Astrocyte (in vitro differentiated cells and primary cell): ENCODE data around the gene PARVB. TPM values are rescaled to one million over a fixed set of nuclear protein-coding genes. Genes with fewer than 3 reads are reported as not detected.

ENCODE experiments used
- DNase-seq: peaks from one replicate; pipeline ENCODE4 v3.0.0-alpha.2; 2010; ENCODE audit warnings: low read depth
- FAIRE-seq: peaks from 2 replicates; lab custom pipeline; 2011; peaks lifted over from hg19 to GRCh38; lab: Jason Lieb, UNC
- H2AFZ ChIP-seq: 2 replicates; pipeline ENCODE4 v1.6.0; 2012; ENCODE audit warnings: low read depth, low read length, inconsistent platforms
- H3K27ac ChIP-seq: 2 replicates; pipeline ENCODE4 v1.5.1; 2011; ENCODE audit warnings: low read depth, low read length, inconsistent platforms
- H3K27me3 ChIP-seq: 2 replicates; pipeline ENCODE4 v1.6.0; 2011; ENCODE audit warnings: low read length, inconsistent platforms; ENCODE audit not compliant: insufficient read depth
- H3K36me3 ChIP-seq: 2 replicates; pipeline ENCODE4 v1.5.1; 2011; ENCODE audit warnings: low read length, inconsistent platforms; ENCODE audit not compliant: insufficient read depth
- H3K4me1 ChIP-seq: 2 replicates; pipeline ENCODE4 v1.5.1; 2011; ENCODE audit warnings: low read length, inconsistent platforms; ENCODE audit not compliant: insufficient read depth
- H3K4me2 ChIP-seq: 2 replicates; pipeline ENCODE4 v1.6.0; 2012; ENCODE audit warnings: low read length, inconsistent platforms
- H3K4me3 ChIP-seq: 2 replicates; pipeline ENCODE4 v1.5.1; 2011; ENCODE audit warnings: low read depth, mild to moderate bottlenecking, low read length, inconsistent platforms; ENCODE audit not compliant: insufficient read depth
- H3K79me2 ChIP-seq: 2 replicates; pipeline ENCODE4 v1.6.0; 2012; ENCODE audit warnings: mild to moderate bottlenecking, low read length, inconsistent platforms; ENCODE audit not compliant: insufficient read depth
- H3K9ac ChIP-seq: 2 replicates; pipeline ENCODE4 v1.6.0; 2012; ENCODE audit warnings: mild to moderate bottlenecking, low read length, inconsistent platforms
- H3K9me3 ChIP-seq: 2 replicates; pipeline ENCODE4 v1.5.1; 2012; ENCODE audit warnings: low read depth, mild to moderate bottlenecking, low read length, inconsistent platforms; ENCODE audit not compliant: insufficient read depth
- H4K20me1 ChIP-seq: 2 replicates; pipeline ENCODE4 v1.6.0; 2012; ENCODE audit warnings: low read length, inconsistent platforms; ENCODE audit not compliant: insufficient read depth
- H3K27ac Mint-ChIP-seq: one replicate; pipeline ENCODE4 v1.8.0; 2021; ENCODE audit warnings: mild to moderate bottlenecking, mixed read lengths; ENCODE audit not compliant: unreplicated experiment
- H3K27me3 Mint-ChIP-seq: one replicate; pipeline ENCODE4 v1.8.0; 2021; ENCODE audit warnings: low read depth, mixed read lengths; ENCODE audit not compliant: unreplicated experiment
- H3K36me3 Mint-ChIP-seq: one replicate; pipeline ENCODE4 v1.8.0; 2021; ENCODE audit warnings: low read depth, mixed read lengths; ENCODE audit not compliant: unreplicated experiment
- H3K4me1 Mint-ChIP-seq: one replicate; pipeline ENCODE4 v1.8.0; 2021; ENCODE audit warnings: low read depth, mixed read lengths; ENCODE audit not compliant: unreplicated experiment
- H3K4me3 Mint-ChIP-seq: one replicate; pipeline ENCODE4 v1.8.0; 2021; ENCODE audit warnings: mild to moderate bottlenecking, moderate library complexity, mixed read lengths; ENCODE audit not compliant: unreplicated experiment
- H3K9me3 Mint-ChIP-seq: one replicate; pipeline ENCODE4 v1.8.0; 2021; ENCODE audit warnings: mild to moderate bottlenecking, mixed read lengths; ENCODE audit not compliant: unreplicated experiment
- EZH2 ChIP-seq: IDR thresholded peaks from 2 replicates; pipeline ENCODE4 v1.6.1; 2012; ENCODE audit warnings: mild to moderate bottlenecking, low read length, inconsistent platforms; ENCODE audit not compliant: insufficient read depth
- total RNA-seq: library from RNA; stranded (reverse); gene quantifications from 2 replicates; pipeline ENCODE4 v1.2.1, GENCODE V29; 2021
- TF ChIP-seq, protein P1 (sequence below): IDR thresholded peaks from 2 replicates; pipeline ENCODE4 v1.5.1; 2011; ENCODE audit warnings: low read depth, mild to moderate bottlenecking, inconsistent platforms, low read length, moderate library complexity; ENCODE audit not compliant: insufficient read depth

PARVB gene
- total RNA-seq, 1 donor from 2014 or later: 22.0 TPM

DNA sequence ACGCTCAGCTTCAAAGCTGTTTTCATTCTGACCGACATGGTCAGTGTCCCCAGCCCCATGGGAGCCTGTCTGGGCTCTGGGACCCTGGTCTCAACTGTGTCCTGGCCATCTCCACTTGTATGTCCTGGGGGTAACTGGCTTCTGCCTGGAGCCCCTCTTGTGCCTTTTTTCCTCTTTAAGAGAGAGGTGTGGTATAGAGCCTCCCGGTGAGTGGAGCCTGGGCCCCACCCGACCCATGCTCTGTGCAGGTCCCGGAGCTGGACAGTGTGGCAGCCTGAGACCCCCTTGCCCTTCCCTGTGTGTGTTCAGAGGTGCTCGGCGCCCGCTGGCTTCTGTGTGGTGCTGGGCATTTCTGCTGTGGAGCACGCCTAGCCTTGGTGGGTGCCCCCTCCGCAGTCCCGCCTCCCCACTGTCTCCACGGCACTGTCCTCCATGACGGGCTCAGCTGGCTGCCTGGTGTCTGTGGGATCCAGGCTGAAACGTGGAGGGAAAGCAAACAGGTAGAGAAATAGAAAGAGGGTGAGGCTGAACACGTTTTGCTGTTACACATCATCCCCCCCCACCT is 74.9 kb downstream of the PARVB start:
- Histone ChIP-seq H3K4me1 (no peaks in the 10 kb centered on the region), H3K4me2 (no peak overlapping the region), H4K20me1 (peaks cover under 1% of the 10 kb centered on the region), H3K27ac (no peak overlapping the region), H2AFZ (no peak overlapping the region), H3K4me3 (no peak overlapping the region), H3K36me3 (peaks cover 2% of the 10 kb centered on the region), H3K79me2 (no peaks in the 10 kb centered on the region), H3K9me3 (no peaks in the 10 kb centered on the region), H3K9ac (no peak overlapping the region), H3K27me3 (no peaks in the 10 kb centered on the region)
- no peak overlapping the region for H3K4me3 Mint-ChIP-seq
- peaks cover 14% of the 10 kb centered on the region for H3K27me3 Mint-ChIP-seq
- DNase-seq: no peak
- H3K36me3 Mint-ChIP-seq: peaks cover 16% of the 10 kb centered on the region
- no peak for TF ChIP-seq EZH2
- TF ChIP-seq, protein P1, sequence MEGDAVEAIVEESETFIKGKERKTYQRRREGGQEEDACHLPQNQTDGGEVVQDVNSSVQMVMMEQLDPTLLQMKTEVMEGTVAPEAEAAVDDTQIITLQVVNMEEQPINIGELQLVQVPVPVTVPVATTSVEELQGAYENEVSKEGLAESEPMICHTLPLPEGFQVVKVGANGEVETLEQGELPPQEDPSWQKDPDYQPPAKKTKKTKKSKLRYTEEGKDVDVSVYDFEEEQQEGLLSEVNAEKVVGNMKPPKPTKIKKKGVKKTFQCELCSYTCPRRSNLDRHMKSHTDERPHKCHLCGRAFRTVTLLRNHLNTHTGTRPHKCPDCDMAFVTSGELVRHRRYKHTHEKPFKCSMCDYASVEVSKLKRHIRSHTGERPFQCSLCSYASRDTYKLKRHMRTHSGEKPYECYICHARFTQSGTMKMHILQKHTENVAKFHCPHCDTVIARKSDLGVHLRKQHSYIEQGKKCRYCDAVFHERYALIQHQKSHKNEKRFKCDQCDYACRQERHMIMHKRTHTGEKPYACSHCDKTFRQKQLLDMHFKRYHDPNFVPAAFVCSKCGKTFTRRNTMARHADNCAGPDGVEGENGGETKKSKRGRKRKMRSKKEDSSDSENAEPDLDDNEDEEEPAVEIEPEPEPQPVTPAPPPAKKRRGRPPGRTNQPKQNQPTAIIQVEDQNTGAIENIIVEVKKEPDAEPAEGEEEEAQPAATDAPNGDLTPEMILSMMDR: no peak
- H3K4me1 Mint-ChIP-seq: no peaks in the 10 kb centered on the region
- no peak for FAIRE-seq
- H3K9me3 Mint-ChIP-seq: no peaks in the 10 kb centered on the region
- no peak overlapping the region for H3K27ac Mint-ChIP-seq

- Mint-ChIP-seq H3K27ac (no peak overlapping the region), H3K36me3 (peaks cover 15% of the 10 kb centered on the region), H3K27me3 (peaks cover 14% of the 10 kb centered on the region), H3K4me1 (no peaks in the 10 kb centered on the region), H3K9me3 (peaks cover under 1% of the 10 kb centered on the region), H3K4me3 (no peak overlapping the region)
- H4K20me1 ChIP-seq: no peaks in the 10 kb centered on the region
- H3K9ac ChIP-seq: no peak overlapping the region
- H3K79me2 ChIP-seq: no peaks in the 10 kb centered on the region
- FAIRE-seq (no peak), DNase-seq (no peak)
- H3K9me3 ChIP-seq: no peaks in the 10 kb centered on the region
- no peak overlapping the region for H3K4me2 ChIP-seq
- TF ChIP-seq, protein P1: no peak
- TF ChIP-seq EZH2: no peak
- H3K36me3 ChIP-seq: peaks cover 2% of the 10 kb centered on the region
- H3K4me1 ChIP-seq: no peaks in the 10 kb centered on the region
- no peak overlapping the region for H2AFZ ChIP-seq
- H3K27me3 ChIP-seq: no peaks in the 10 kb centered on the region
- H3K4me3 ChIP-seq: no peak overlapping the region
- no peak overlapping the region for H3K27ac ChIP-seq
Measured at GRCh38 chr22:44099696-44100095, 75.6 kb downstream of the PARVB start.

- no peak for FAIRE-seq
- Histone ChIP-seq H3K9me3 (no peaks in the 10 kb centered on the region), H3K36me3 (peaks cover 2% of the 10 kb centered on the region), H3K4me2 (no peak overlapping the region), H4K20me1 (no peaks in the 10 kb centered on the region), H3K27me3 (no peaks in the 10 kb centered on the region), H3K79me2 (no peaks in the 10 kb centered on the region), H2AFZ (no peak overlapping the region), H3K9ac (no peak overlapping the region), H3K4me3 (no peak overlapping the region), H3K27ac (no peak overlapping the region), H3K4me1 (no peaks in the 10 kb centered on the region)
- no peak for DNase-seq
- peaks cover 4% of the 10 kb centered on the region for H3K9me3 Mint-ChIP-seq
- TF ChIP-seq, protein P1: no peak
- TF ChIP-seq EZH2: no peak
- H3K27me3 Mint-ChIP-seq: peaks cover 16% of the 10 kb centered on the region
- H3K27ac Mint-ChIP-seq: no peak overlapping the region
- peaks cover 17% of the 10 kb centered on the region for H3K36me3 Mint-ChIP-seq
- H3K4me1 Mint-ChIP-seq: no peaks in the 10 kb centered on the region
- no peak overlapping the region for H3K4me3 Mint-ChIP-seq
Measured at GRCh38 chr22:44100411-44100810, 76.3 kb downstream of the PARVB start.
